Frontal cortex (tissue), 4 donors: ENCODE data around the gene TXNDC2. TPM values are rescaled to one million over a fixed set of nuclear protein-coding genes. Genes with fewer than 3 reads are reported as not detected.
"Not testable (repeated sequence)": the region's sequence is repeated elsewhere in the genome, so short reads cannot be mapped to it uniquely, and the experiment has no call there.

Source experiments
- DNase-seq, 2 donors: peaks; one replicate each; pipeline ENCODE4 v3.0.0; 2012; ENCODE audit warnings: low spot score in 2 of 2
- FAIRE-seq: peaks from 2 replicates; lab custom pipeline; 2012; peaks lifted over from hg19 to GRCh38; lab: Jason Lieb, UNC
- total RNA-seq: library from RNA; depleted of rRNA; stranded (reverse); fragments of >200 nt; gene quantifications from one replicate; pipeline ENCODE4 v1.2.3, GENCODE V29; 2014
- donor health status: control.
- donor health status: control.
- donor health status: control.

The TXNDC2 gene
- total RNA-seq, 1 donor from 2014 or later, result not detected

- FAIRE-seq (no peak), DNase-seq (no peak)
Measured at GRCh38 chr18:9910071-9910470, 24.3 kb downstream of the TXNDC2 start.

DNA sequence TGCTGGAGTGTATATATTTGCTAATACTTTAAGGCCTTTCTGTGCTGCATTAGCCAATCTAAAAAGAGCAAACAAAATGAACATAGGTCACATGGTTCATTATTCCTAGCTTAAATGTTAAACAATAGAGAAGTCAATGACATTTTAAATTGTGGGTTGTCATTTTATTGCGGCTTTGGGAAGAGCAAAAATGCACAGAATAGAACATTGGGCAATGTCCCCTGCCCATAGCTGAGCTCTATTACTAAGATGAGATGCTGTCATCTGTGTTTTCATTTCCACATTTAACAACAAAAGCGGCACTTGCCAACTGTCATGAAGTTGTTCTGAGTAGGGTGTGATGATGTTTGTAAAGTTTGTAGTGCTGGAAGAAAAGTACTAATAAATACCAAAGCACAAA is 24.9 kb downstream of the TXNDC2 start:
- DNase-seq (no peak), FAIRE-seq (no peak)

DNA sequence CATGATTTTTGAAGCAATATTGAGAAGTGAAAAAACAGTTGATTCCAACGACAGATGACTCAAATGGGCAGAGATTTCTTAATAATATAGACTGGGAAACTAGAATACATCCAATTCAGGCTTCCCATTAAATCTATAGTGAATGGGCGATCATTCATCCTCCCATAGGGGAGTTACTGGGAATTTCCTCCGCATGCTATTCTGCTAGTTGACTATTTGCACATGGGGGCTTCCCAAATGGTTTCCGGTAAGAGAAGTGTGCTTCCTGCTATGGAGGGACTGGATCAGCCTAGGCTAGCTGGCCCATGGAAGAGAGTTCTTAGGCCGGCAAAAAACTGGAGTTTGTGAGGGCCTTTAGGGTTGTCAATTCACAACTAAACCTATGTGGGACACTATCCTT is 25.5 kb downstream of the TXNDC2 start:
- DNase-seq, result no peak
- FAIRE-seq, result no peak

GRCh38 chr18:9912285-9912684 is 26.5 kb downstream of the TXNDC2 start:
- DNase-seq, FAIRE-seq: not testable (repeated sequence)

DNA sequence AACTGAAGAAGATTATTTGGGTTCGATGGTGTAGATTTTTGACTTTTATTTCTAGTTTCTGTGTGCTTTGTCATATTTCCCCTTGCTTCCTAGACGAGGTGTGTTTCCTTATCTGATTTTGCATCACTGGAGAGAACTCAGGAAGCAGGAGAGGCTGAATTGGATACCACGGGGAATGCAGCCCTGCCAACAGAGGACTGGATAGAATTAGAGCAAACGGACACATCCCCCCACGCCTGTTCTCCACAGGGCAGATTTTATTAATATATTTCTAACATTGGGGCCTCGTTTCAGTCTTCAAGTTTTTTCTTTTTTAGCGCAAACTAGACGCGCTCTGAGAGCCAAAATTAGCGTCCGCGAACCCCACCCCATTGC is 27.4 kb downstream of the TXNDC2 start:
- FAIRE-seq, result no peak

GRCh38 chr18:9913526-9914333 is 28.0 kb downstream of the TXNDC2 start, which contains the start of gene VAPA:
Gene VAPA, plus strand, starts transcription at chr18:9914016. Its CDS starts 241 bp downstream, at chr18:9914257.
- FAIRE-seq (no peak), DNase-seq (peak; percentile 91 to 96)

More for the DNA sequence above, 27.4 kb downstream of the TXNDC2 start:
- peak; percentile 22 to 24 for DNase-seq

DNA sequence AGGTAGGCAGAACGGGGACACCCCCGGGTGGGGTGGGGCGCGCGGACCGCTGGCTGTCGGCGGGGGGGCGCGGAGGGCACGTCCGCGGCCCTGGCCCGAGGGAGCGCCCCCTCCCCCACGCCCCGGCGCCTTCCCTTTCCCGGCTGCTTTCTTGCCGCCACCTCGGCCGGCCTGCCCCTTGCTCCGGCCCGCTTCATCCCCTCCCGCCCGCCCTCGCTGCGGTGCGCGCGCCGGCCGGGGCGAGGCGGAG is 28.5 kb downstream of the TXNDC2 start:
- FAIRE-seq (no peak), DNase-seq (no peak)

DNA sequence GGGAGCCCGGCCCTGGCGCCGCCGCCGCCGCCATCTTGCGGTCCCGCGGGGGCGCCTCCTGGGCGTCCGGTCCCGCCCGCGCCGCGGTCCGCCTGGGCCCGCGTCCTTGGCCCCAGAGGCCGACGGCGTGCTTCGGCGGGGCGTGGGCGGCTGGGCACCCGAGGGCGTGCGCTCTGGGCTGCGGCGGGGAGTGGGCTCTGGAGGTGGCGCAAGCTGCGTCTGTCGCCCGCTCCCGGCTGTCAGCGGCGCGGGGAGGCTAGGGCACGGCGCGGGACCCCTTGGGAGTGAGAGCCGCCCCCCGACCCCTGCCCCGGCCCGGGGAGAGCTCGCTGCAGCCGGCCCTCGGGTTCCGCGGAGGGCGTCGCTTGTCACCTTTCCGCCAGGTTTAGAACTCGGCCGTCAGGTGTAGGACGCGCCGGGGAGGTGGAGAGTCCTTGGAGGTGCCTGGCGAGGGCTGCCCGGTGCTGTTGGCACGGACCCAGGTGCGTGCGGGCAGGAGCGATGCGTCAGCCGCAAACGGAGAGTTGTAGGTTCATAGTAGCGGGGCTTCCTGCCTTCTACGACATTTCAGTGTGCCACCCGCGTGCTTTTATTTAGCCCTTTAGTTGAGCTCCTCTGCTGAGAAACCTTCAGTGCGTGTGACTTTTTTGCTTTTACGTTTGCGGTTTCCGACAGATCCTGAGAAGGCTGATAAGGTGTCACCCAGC is 29.0 kb downstream of the TXNDC2 start:
- no peak for FAIRE-seq
- peak in 1 of 2 donors; percentile 60 for DNase-seq

DNA sequence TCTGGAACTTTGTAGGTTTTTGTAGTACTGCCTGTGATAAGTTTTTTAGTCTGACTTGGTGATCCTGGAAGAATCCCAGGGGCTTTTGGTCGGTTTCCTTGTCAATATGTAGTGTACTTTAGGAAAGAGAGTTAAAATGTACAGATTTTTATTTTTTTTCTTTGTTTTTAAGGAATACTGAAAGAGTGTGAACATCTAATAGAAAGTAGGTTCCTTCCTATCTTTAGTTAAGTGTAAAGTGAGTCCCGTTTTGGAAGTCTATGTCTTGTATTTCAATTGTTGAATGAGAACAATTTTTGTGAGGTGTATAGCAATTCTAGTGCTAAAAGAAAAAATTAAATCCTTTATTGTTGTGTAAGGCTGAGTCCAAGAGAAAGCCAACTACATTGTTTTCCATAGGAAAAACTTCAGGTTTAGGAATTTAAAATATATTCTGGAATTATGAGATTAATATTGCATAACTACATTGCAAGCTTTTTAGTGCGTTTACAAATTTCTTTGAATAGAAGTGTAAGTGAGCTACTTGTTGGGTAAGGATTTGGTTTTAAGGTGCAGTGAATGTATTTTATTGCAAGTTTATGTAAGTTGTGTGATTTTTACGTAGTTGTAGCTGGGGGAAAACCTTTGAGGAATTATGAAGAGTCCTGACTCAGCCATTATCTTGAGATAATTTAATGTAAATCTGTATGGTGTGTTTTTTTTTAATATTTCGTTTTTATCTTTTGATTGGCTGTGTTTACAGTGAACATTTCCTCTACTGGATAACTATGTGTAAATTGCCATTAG is 29.7 kb downstream of the TXNDC2 start:
- DNase-seq, result no peak
- no peak for FAIRE-seq

GRCh38 chr18:9916077-9916639 is 30.4 kb downstream of the TXNDC2 start:
- FAIRE-seq, result no peak
- DNase-seq, result no peak

GRCh38 chr18:9916808-9917207 is 31.0 kb downstream of the TXNDC2 start:
- FAIRE-seq, result no peak

DNA sequence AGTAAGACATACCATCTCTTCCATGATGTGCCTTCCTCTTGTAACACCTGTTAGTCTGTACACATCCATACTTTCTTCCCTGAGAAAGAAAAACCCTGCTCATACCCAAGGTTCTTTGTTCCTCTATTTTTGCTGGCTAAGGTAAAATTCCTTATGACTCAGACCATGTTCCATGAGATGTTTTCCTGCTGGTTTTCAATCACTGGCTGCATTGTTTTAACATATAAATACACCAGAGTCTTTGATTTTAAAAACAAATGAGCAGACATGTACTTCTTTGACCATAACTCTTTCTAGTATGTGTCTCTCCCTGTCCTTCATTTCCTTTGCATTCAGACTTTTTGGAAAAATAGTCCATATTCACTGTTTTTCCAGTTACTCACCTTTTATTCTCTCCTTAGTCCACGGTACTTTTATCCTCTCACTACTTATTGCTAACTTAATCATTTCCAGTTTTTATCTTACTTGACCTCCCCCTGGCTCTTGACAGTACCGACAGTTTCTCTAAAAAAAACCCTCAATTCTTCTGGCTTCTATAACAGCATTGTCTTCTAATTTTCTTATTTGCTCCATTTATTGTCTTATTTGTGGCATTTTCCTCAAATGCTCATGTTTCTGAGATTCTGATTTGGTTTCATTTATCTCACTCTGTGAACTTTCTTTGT is 32.4 kb downstream of the TXNDC2 start:
- FAIRE-seq (no peak), DNase-seq (no peak)

More at GRCh38 chr18:9916808-9917207, 31.0 kb downstream of the TXNDC2 start:
- no peak for DNase-seq

GRCh38 chr18:9919564-9920232 is 33.9 kb downstream of the TXNDC2 start:
- no peak for DNase-seq
- FAIRE-seq, result no peak

DNA sequence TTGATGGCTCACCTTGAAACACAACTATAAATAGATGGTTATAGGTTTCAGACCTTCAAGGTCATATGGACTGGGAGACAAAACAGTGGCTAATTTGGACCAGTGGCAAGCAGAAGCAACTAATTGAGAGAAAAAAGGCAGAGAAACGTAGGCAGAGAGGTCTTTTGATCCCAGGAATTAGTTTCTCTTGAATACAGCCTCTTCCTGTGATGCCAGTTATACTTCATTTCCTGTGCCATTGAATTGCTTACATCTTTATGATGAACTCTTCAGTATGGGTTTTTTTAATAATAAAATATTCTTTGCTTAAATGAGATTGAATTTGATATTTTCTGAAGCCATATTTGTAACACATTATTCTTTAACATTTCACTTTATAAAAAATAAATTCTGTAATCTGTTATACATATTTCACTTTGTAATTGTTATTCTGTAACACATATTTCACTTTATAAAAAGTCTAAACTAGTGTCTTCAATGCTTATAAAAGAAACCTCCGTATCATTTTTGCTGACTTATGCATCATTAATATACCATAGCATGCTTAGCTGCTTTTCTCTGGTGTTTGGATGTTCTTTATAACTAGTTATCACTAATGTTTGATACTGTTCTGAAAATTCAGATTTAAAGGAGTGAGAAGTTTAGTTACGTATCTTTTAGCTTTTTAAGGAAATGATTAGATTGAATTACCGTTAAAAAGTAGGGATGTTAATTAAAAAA is 37.0 kb downstream of the TXNDC2 start:
- DNase-seq, result no peak
- FAIRE-seq, result peak; percentile 13

DNA sequence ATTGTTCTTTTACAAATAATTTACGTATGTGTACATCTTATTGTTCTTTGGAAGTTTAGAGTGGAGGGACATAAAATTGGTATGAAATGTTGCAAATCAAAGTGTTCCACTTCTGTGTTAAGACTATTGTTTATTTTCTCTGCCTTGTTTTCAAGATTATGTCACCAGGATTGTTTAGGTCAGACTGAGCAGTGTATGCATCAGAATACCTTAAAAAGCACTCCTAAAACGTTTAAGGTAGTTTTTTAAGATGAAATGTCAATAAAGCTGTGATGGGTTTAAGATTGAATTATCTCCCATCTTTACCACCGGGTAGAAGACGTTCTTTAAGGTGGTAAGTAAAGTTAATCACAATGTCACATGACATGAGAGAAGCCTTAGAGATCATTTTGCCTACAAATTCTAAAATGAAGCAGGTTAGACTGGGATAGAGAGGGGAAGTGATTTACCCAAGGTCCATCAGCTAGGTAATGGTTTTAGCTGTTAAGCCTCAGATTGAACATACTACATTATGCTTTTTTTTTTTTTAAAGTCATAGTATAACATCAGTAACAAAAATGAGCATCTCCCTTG is 38.7 kb downstream of the TXNDC2 start:
- no peak for DNase-seq
- no peak for FAIRE-seq

GRCh38 chr18:9925369-9925768 is 39.6 kb downstream of the TXNDC2 start:
- DNase-seq, result no peak
- peak; percentile 10 for FAIRE-seq

- DNase-seq (no peak), FAIRE-seq (no peak)
Measured at GRCh38 chr18:9925795-9926194, 40.0 kb downstream of the TXNDC2 start.

DNA sequence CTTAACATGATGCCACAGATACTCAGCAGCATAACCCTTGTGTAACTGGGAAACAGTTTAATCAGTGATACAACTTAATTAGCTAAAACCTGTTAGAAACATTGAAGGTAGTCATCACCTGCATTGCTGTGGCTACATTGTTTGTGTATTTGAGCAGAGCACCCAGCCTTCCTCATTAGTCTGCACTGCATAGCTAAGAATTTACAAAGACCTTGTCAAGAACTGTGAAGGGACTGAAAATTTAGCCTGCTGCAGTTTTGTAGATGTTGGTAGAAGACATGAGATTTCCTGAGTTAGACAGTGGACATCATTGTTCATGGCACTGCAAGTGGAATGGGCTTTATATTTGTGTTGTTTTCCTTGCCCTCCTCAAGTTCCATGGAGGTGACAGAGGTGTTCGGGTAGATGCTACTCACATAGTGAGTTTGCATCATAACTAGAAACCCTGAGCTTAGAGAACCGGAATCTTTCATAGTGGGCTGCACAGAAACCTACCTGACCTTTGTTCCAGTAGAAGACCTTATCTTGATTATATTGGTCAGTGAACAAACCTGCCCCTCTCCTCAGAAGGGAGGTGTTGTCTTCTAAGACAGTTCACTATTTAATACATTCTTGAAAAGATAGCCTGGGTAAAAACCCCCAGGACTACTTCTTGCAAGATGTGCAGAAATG is 40.6 kb downstream of the TXNDC2 start:
- no peak for FAIRE-seq
- no peak for DNase-seq
